SK-N-SH (cell line): ENCODE measurements around the gene GRAP. TPM values are rescaled to one million over a fixed set of nuclear protein-coding genes. Genes with fewer than 3 reads are reported as not detected.

Experiments
- CTCF ChIA-PET: fragments of 300-600, 350-600 bp; formaldehyde crosslinking; extraction: SDS; loops from one replicate; lab custom pipeline; 2021; lab: Yijun Ruan, JAX
- POLR2A ChIA-PET: fragments of 350-600 bp; sonication (Branson Sonifier 250); formaldehyde crosslinking; extraction: SDS; loops from one replicate; lab custom pipeline; 2020; ENCODE audit warnings: antibody characterized with exemption, inconsistent platforms; lab: Yijun Ruan, JAX
- DNase-seq: peaks from one replicate; pipeline ENCODE4 v3.0.0; 2012
- H2AFZ ChIP-seq: fragments of 200-600 bp; sonication (generic); 2 replicates; pipeline ENCODE4 v1.8.1; 2016; ENCODE audit warnings: antibody characterized with exemption, mild to moderate bottlenecking, low read depth
- H3F3A ChIP-seq: fragments of 200-600 bp; sonication (generic); replicated peaks from 2 replicates; pipeline ENCODE3; 2016; ENCODE audit warnings: antibody characterized with exemption, mild to moderate bottlenecking; ENCODE audit not compliant: insufficient read depth
- H3K27ac ChIP-seq, 2 experiments: fragments of 200-500 bp in 1 of 2; fragments of 200-600 bp in 1 of 2; sonication (Bioruptor generic) in 1 of 2; sonication (generic), shearing (Covaris generic) in 1 of 2; 2 replicates each; pipeline versions ENCODE4 v1.5.1 to v1.6.1; 2014 to 2016; ENCODE audit warnings: low read depth in 2 of 2, inconsistent platforms in 1 of 2, low read length in 1 of 2, mild to moderate bottlenecking in 1 of 2, mixed read lengths in 1 of 2
- H3K27me3 ChIP-seq: fragments of 200-600 bp; sonication (generic), shearing (Covaris generic); 2 replicates; pipeline ENCODE4 v1.6.1; 2016; ENCODE audit warnings: mixed run types; ENCODE audit not compliant: insufficient read depth
- H3K36me3 ChIP-seq, 2 experiments: fragments of 200-500 bp in 1 of 2; fragments of 200-600 bp in 1 of 2; sonication (Bioruptor generic) in 1 of 2; sonication (generic) in 1 of 2; replicated peaks in 1 of 2; 2 replicates each; pipeline versions ENCODE3 to v1.5.1; 2014 to 2016; ENCODE audit warnings: low read length in 1 of 2, mild to moderate bottlenecking in 1 of 2; ENCODE audit not compliant: insufficient read depth in 2 of 2, control insufficient read depth in 1 of 2
- H3K4me1 ChIP-seq, 2 experiments: fragments of 200-500 bp in 1 of 2; fragments of 200-600 bp in 1 of 2; sonication (Bioruptor generic) in 1 of 2; sonication (generic), shearing (Covaris generic) in 1 of 2; 2 replicates each; pipeline versions ENCODE4 v1.5.1 to v1.6.1; 2014 to 2016; ENCODE audit warnings: low read depth in 1 of 2, low read length in 1 of 2, mixed run types in 1 of 2; ENCODE audit not compliant: insufficient read depth in 2 of 2, control insufficient read depth in 1 of 2
- H3K4me2 ChIP-seq: fragments of 200-600 bp; sonication (generic), shearing (Covaris generic); 2 replicates; pipeline ENCODE4 v1.6.1; 2017; ENCODE audit warnings: mixed run types
- H3K4me3 ChIP-seq, 2 experiments: fragments of 200-500 bp in 1 of 2; fragments of 200-600 bp in 1 of 2; sonication (Bioruptor generic) in 1 of 2; sonication (generic), shearing (Covaris generic) in 1 of 2; 2 replicates each; pipeline versions ENCODE4 v1.5.1 to v1.8.1; 2014 to 2016; ENCODE audit warnings: low read depth in 2 of 2, inconsistent platforms in 1 of 2, low read length in 1 of 2, mild to moderate bottlenecking in 1 of 2, mixed read lengths in 1 of 2, moderate library complexity in 1 of 2
- H3K79me2 ChIP-seq: fragments of 200-600 bp; sonication (generic); 2 replicates; pipeline ENCODE4 v1.8.1; 2017; ENCODE audit warnings: mild to moderate bottlenecking; ENCODE audit not compliant: insufficient read depth
- H3K9ac ChIP-seq: fragments of 200-600 bp; sonication (generic); 2 replicates; pipeline ENCODE4 v1.6.1; 2017; ENCODE audit warnings: mixed run types
- H3K9me2 ChIP-seq: fragments of 200-600 bp; sonication (generic); 2 replicates; pipeline ENCODE4 v1.6.1; 2017; ENCODE audit warnings: mixed run types
- H3K9me3 ChIP-seq: fragments of 200-600 bp; sonication (generic); 2 replicates; pipeline ENCODE4 v1.6.1; 2017; ENCODE audit warnings: mixed run types, mild to moderate bottlenecking, moderate library complexity
- H4K20me1 ChIP-seq: fragments of 200-600 bp; sonication (generic); 2 replicates; pipeline ENCODE4 v1.6.1; 2017; ENCODE audit warnings: mild to moderate bottlenecking, mixed run types; ENCODE audit not compliant: insufficient read depth
- CTCF ChIP-seq: fragments of 200-600 bp; sonication (generic); IDR thresholded peaks from 2 replicates; pipeline ENCODE4 v1.6.1; 2017; ENCODE audit warnings: antibody characterized with exemption, mild to moderate bottlenecking, moderate library complexity
- EP300 ChIP-seq, 2 experiments: IDR thresholded peaks; 2 replicates each; pipeline versions ENCODE4 v1.4.0 to v1.6.1; 2012; ENCODE audit warnings: borderline replicate concordance in 1 of 2, low read depth in 1 of 2, low read length in 1 of 2
- EZH2phosphoT487 ChIP-seq: fragments of 200-600 bp; sonication (generic); IDR thresholded peaks from 2 replicates; pipeline ENCODE4 v1.6.1; 2017; ENCODE audit warnings: low read depth, mixed run types, mild to moderate bottlenecking, antibody characterized with exemption, moderate library complexity, borderline replicate concordance
- FOXJ3 ChIP-seq: sonication (generic); formaldehyde crosslinking; IDR thresholded peaks from 2 replicates; pipeline ENCODE4 v1.5.1; 2020; ENCODE audit warnings: mild to moderate bottlenecking, missing genetic modification reagents
- MEF2A ChIP-seq: IDR thresholded peaks from 2 replicates; pipeline ENCODE4 v1.4.0; 2012; ENCODE audit warnings: low read depth, borderline replicate concordance
- NFIC ChIP-seq: IDR thresholded peaks from 2 replicates; pipeline ENCODE4 v1.4.0; 2012; ENCODE audit warnings: borderline replicate concordance
- RAD21 ChIP-seq: IDR thresholded peaks from 2 replicates; pipeline ENCODE4 v1.6.1; 2012; ENCODE audit warnings: mild to moderate bottlenecking, low read length
- RCOR1 ChIP-seq: fragments of 150-350 bp; IDR thresholded peaks from 2 replicates; pipeline ENCODE4 v1.6.1; 2017; ENCODE audit warnings: antibody characterized with exemption, low read length
- RFX5 ChIP-seq: IDR thresholded peaks from 2 replicates; pipeline ENCODE4 v1.6.1; 2012; ENCODE audit warnings: mild to moderate bottlenecking, improper control_type of control experiment, low read length
- TEAD4 ChIP-seq: IDR thresholded peaks from 2 replicates; pipeline ENCODE4 v1.4.0; 2012; ENCODE audit warnings: mild to moderate bottlenecking, borderline replicate concordance; ENCODE audit not compliant: insufficient read depth
- YY1 ChIP-seq: IDR thresholded peaks from 2 replicates; pipeline ENCODE4 v1.4.0; 2012; ENCODE audit warnings: low read depth, mild to moderate bottlenecking
- ZBTB33 ChIP-seq: IDR thresholded peaks from 2 replicates; pipeline ENCODE4 v1.4.0; 2012; ENCODE audit warnings: low read depth, borderline replicate concordance
- WGBS: methylation state at CpG from one replicate; pipeline ENCODE4 v1.1.6; 2017; ENCODE audit warnings: low lambda C conversion rate; 5-methylcytosine and 5-hydroxymethylcytosine counted together
- polyA plus RNA-seq, 3 experiments: library from polyadenylated mRNA; depleted of rRNA; stranded (reverse); fragments of >200 nt; gene quantifications; 2 replicates each; pipeline ENCODE4 v1.2.3, GENCODE V29; 2012
- TF ChIP-seq, protein P1 (sequence below): IDR thresholded peaks from 2 replicates; pipeline ENCODE4 v1.6.1; 2012; ENCODE audit warnings: mild to moderate bottlenecking, low read depth, low read length, moderate library complexity

Gene GRAP
- polyA plus RNA-seq, 1 of the 3 experiments (the other 2 are of a cell fraction) = 0.02 TPM

DNA sequence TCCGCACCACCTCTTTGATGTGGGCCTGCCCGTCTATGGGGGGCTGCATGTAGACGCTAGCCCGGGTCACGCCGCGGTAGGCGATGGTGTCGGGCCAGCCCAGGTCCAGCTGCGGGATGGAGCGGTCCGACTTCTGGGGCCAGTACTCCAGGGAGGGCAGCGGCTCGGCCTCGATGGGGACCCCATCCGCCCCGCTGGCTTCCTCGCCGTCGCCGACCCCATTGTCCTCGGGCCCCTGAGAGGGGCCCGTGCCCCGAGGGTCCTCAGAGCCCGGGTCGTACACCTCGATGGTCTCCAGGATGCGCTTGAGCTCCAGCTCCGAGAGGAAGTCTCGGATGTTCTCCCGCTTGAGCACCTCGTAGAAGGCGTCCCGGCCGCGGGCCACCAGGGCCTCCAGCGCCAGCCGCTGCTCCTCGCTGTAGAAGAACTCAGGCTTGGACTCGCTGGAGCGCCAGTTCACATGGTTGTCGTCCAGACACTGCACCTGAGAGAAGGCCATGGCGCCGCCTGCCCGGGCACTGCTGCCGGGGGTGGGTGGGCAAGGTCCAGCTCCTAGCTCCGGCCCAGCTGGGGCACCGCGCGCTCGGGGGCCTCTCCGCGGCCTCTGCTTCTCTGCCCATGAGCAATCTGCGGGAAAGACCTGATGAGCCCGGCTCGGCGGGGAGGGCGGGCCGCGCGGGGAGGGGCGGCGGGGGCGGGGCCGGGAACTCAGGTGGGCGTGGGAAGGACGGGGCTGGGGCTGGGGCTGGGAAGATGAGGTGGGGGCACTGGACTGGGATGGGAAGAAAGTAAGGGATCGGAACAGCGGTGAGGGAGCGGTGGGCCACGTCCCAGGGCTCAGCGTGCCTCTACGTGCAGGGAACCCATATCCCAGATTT, 43.0 kb downstream of the GRAP start (continued):
- no peak for TF ChIP-seq CTCF
- TF ChIP-seq MEF2A = no peak
- TF ChIP-seq, all 33 proteins: peak for 0

GRCh38 chr17:19002805-19003542, 43.8 kb downstream of the GRAP start:
- CTCF ChIA-PET = interaction anchor here (2.0 kb wide), 1 partner anchor 42 kb away, joined by 7 read pairs; no protein-coding TSS in a partner anchor
- H2AFZ ChIP-seq = no peak overlapping the region
- peaks cover 8 to 14% of the 10 kb centered on the region in 2 experiments; a peak in 2 of 4 replicates for H3K4me1 ChIP-seq
- H3K27me3 ChIP-seq = no peaks in the 10 kb centered on the region
- H3K4me3 ChIP-seq = peak overlapping the region in 1 of 2 experiments; percentile 44; a peak in 2 of 4 replicates
- H3K9me3 ChIP-seq = no peaks in the 10 kb centered on the region
- peaks cover 0 to 4% of the 10 kb centered on the region in 2 experiments for H3K36me3 ChIP-seq
- 92% methylated on average over 6 of the region's 11 CpGs for WGBS
- H3K9me2 ChIP-seq = no peaks in the 10 kb centered on the region
- TF ChIP-seq NFIC (no peak), FOXJ3 (CRISPR knock-in tag) (no peak), RFX5 (no peak), YY1 (no peak), RAD21 (no peak)
- no peak overlapping the region; a peak in 1 of 4 replicates for H3K27ac ChIP-seq
- H4K20me1 ChIP-seq = no peaks in the 10 kb centered on the region
- no peak for DNase-seq
- H3F3A ChIP-seq = peaks cover 13% of the 10 kb centered on the region
- H3K4me2 ChIP-seq = peak overlapping the region; percentile 79
- H3K79me2 ChIP-seq = peaks cover 55% of the 10 kb centered on the region; the same call in 1 of the 2 replicates
- peak overlapping the region; percentile 25; the same call in 1 of the 2 replicates for H3K9ac ChIP-seq
- POLR2A ChIA-PET = no interaction called here

DNA sequence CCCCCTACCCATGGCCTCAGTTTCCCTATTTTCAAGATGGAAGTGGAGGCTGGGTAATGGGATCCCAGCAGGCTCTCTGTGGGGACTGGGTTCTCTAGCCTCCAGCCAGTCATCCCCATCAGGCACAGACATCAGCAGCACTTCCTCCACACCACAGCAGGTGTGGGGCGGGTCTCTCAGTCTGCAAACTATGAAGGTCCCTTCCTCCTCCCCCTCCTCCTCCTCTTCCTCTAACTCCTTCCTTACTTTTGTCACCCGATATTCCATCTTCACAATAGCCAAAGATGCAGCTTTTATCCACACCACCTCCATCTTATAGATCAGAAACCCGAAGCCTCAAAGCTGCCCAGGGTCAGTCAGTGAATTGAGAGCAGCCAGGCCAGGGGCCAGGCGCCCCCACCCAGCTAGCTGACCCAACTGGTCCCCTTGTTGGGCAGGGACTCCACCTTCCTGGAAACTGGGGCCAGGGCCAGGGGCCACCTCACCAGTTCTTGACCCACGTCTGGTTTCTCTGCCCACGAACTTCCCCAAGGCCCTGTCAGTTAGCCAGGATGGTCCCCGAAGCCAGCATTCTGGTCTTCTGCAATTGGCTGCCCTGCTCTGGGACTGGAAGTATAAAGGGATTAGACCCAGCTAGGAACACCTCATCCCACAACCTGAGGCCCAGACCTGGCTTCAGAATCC, 44.7 kb downstream of the GRAP start:
- POLR2A ChIA-PET = no interaction called here
- CTCF ChIA-PET = interaction anchor here (3.2 kb wide), 1 partner anchor 41 kb away, joined by 14 read pairs; no protein-coding TSS in a partner anchor
- TF ChIP-seq YY1 = no peak
- TF ChIP-seq TEAD4 = no peak
- TF ChIP-seq EZH2phosphoT487 = no peak
- no peak for TF ChIP-seq EP300 (IDR thresholded peaks at IDR 0.05; ENCODE audit: borderline replicate concordance in 1 of 2, low read depth in 1 of 2, low read length in 1 of 2)
- TF ChIP-seq, protein P1, sequence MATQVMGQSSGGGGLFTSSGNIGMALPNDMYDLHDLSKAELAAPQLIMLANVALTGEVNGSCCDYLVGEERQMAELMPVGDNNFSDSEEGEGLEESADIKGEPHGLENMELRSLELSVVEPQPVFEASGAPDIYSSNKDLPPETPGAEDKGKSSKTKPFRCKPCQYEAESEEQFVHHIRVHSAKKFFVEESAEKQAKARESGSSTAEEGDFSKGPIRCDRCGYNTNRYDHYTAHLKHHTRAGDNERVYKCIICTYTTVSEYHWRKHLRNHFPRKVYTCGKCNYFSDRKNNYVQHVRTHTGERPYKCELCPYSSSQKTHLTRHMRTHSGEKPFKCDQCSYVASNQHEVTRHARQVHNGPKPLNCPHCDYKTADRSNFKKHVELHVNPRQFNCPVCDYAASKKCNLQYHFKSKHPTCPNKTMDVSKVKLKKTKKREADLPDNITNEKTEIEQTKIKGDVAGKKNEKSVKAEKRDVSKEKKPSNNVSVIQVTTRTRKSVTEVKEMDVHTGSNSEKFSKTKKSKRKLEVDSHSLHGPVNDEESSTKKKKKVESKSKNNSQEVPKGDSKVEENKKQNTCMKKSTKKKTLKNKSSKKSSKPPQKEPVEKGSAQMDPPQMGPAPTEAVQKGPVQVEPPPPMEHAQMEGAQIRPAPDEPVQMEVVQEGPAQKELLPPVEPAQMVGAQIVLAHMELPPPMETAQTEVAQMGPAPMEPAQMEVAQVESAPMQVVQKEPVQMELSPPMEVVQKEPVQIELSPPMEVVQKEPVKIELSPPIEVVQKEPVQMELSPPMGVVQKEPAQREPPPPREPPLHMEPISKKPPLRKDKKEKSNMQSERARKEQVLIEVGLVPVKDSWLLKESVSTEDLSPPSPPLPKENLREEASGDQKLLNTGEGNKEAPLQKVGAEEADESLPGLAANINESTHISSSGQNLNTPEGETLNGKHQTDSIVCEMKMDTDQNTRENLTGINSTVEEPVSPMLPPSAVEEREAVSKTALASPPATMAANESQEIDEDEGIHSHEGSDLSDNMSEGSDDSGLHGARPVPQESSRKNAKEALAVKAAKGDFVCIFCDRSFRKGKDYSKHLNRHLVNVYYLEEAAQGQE = no peak
- TF ChIP-seq ZBTB33 = no peak
- no peak for TF ChIP-seq RCOR1

More for the DNA sequence above, 44.7 kb downstream of the GRAP start:
- Histone ChIP-seq H3K4me3 (no peak overlapping the region), H3F3A (peaks cover 5% of the 10 kb centered on the region), H3K36me3 (peaks cover 0 to 4% of the 10 kb centered on the region in 2 experiments), H3K79me2 (peaks cover 64% of the 10 kb centered on the region; the same call in 1 of the 2 replicates), H3K4me2 (peak overlapping the region; percentile 79), H3K27me3 (no peaks in the 10 kb centered on the region), H3K9me3 (no peaks in the 10 kb centered on the region), H2AFZ (no peak overlapping the region), H3K9ac (no peak overlapping the region; the same call in none of the 2 replicates), H3K9me2 (no peaks in the 10 kb centered on the region), H3K4me1 (peaks cover 8 to 14% of the 10 kb centered on the region in 2 experiments; a peak in 2 of 4 replicates), H3K27ac (no peak overlapping the region), H4K20me1 (no peaks in the 10 kb centered on the region)
- 89% methylated on average over 7 of the region's 7 CpGs for WGBS
- DNase-seq = no peak
